T-helper 1 cell treated with Interleukin-12 subunit alpha and Interleukin-12 subunit beta and Interleukin-4 antibody, amounts not matched to agents 30 μg/mL and 1 μg/mL, for 36 hours (primary cell): ENCODE results near the gene NPAS4.
"Not testable (repeated sequence)": the region's sequence is repeated elsewhere in the genome, so short reads cannot be mapped to it uniquely, and the experiment has no call there.

Experiments
- H3K27ac Mint-ChIP-seq: one replicate; pipeline ENCODE4 v1.8.0; 2021; ENCODE audit warnings: mild to moderate bottlenecking, mixed read lengths
- H3K27me3 Mint-ChIP-seq: one replicate; pipeline ENCODE4 v1.8.0; 2021; ENCODE audit warnings: low read depth, mixed read lengths
- H3K36me3 Mint-ChIP-seq: one replicate; pipeline ENCODE4 v1.8.0; 2021; ENCODE audit warnings: low read depth, mixed read lengths
- H3K4me1 Mint-ChIP-seq: one replicate; pipeline ENCODE4 v1.8.0; 2021; ENCODE audit warnings: low read depth, mixed read lengths
- H3K4me3 Mint-ChIP-seq: one replicate; pipeline ENCODE4 v1.8.0; 2021; ENCODE audit warnings: mild to moderate bottlenecking, moderate library complexity, mixed read lengths
- H3K9me3 Mint-ChIP-seq: one replicate; pipeline ENCODE4 v1.8.0; 2021; ENCODE audit warnings: mixed read lengths

Gene NPAS4

DNA sequence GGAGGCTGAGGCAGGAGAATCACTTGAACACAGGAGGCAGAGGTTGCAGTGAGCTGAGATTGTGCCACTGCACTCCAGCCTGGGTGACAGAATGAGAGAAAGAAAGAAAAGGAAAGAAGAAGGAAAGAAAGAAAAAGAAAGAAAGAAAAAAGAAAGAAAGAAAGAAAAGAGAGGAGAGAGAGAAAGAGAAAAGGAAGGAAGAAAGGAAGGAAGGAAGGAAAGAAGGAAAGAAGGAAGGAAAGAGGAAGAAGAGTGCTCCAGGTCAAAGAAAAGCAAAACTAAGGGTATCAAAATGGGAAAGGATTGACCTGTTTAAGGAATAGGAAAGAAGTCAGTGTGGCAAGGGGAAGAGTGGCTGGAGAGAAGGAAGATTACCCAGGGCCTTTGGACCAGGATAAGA is 10.5 kb downstream of the NPAS4 start:
- not testable (repeated sequence) for H3K27ac Mint-ChIP-seq, H3K4me1 Mint-ChIP-seq, H3K9me3 Mint-ChIP-seq, H3K4me3 Mint-ChIP-seq, H3K36me3 Mint-ChIP-seq, H3K27me3 Mint-ChIP-seq

DNA sequence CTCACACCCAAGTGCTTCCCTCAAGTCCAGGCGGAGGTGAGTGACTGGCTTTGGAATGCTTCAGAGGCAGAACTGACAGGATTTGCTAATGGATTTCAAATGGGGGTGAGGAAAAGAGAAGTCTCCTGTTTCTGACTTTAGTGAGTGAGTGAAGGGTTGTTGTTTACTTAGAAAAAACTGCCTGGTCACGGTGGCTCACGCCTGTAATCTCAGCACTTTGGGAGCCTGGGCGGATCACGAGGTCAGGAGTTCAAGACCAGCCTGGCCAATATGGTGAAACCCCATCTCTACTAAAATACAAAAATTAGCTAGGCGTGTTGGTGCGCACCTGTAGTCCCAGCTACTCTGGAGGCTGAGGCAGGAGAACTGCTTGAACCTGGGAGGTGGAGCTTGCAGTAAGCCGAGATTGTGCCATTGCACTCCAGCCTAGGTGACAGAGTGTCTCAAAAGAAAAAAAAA is 11.1 kb downstream of the NPAS4 start:
- not testable (repeated sequence) for H3K4me3 Mint-ChIP-seq, H3K27ac Mint-ChIP-seq, H3K9me3 Mint-ChIP-seq, H3K27me3 Mint-ChIP-seq, H3K4me1 Mint-ChIP-seq, H3K36me3 Mint-ChIP-seq

DNA sequence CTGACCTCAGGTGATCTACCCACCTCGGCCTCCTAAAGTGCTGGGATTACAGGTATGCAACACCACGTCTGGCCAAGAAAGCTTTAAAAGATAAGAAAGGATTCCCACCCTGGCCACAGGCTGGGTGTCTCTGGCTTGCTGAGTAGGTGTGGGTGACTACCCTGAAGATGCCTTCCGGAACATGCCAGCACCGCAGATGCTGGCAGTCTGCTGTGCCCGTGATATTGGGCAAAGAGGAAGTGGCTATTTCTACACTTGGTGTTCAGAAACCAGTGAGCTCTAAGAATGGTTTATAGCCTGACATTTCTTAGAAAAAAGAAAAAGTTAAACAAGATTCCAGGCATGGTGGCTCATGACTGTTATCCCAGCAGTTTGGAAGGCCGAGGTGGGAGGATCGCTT is 11.8 kb downstream of the NPAS4 start:
- Mint-ChIP-seq H3K4me1 (peaks cover 6% of the 10 kb centered on the region), H3K4me3 (no peak overlapping the region), H3K36me3 (peaks cover 7% of the 10 kb centered on the region), H3K9me3 (no peaks in the 10 kb centered on the region), H3K27me3 (no peaks in the 10 kb centered on the region), H3K27ac (no peak overlapping the region)

DNA sequence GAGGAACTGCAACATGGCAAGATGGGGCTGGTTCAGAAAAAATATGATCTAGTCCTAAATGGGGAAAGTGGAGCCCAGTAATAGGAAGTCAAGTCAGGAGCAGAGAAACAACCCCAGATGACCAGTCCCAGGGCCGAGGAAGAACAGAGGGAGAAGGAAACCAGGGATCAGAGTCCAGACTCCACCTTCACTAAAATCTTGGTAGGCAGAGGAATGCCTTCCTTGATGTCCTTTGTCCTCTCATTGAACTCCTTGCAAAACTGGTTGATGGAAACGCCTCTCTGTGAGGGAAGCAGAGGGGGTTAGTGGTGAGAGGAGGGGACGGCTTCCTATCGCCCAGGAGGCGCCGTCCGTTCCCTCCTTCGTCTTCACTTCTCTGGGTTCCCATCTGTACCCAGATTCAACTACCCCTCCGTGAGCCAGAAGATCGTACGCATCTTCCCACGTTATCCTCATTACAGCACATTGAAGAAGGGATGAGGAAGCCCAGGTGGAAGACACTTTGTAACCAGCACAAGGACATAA is 17.2 kb downstream of the NPAS4 start:
- H3K27me3 Mint-ChIP-seq = no peaks in the 10 kb centered on the region
- H3K9me3 Mint-ChIP-seq = peaks cover 1% of the 10 kb centered on the region
- H3K4me1 Mint-ChIP-seq = peaks cover 14% of the 10 kb centered on the region
- H3K27ac Mint-ChIP-seq = peak overlapping the region; percentile 96
- H3K36me3 Mint-ChIP-seq = peaks cover 7% of the 10 kb centered on the region
- H3K4me3 Mint-ChIP-seq = peak overlapping the region; percentile 88

DNA sequence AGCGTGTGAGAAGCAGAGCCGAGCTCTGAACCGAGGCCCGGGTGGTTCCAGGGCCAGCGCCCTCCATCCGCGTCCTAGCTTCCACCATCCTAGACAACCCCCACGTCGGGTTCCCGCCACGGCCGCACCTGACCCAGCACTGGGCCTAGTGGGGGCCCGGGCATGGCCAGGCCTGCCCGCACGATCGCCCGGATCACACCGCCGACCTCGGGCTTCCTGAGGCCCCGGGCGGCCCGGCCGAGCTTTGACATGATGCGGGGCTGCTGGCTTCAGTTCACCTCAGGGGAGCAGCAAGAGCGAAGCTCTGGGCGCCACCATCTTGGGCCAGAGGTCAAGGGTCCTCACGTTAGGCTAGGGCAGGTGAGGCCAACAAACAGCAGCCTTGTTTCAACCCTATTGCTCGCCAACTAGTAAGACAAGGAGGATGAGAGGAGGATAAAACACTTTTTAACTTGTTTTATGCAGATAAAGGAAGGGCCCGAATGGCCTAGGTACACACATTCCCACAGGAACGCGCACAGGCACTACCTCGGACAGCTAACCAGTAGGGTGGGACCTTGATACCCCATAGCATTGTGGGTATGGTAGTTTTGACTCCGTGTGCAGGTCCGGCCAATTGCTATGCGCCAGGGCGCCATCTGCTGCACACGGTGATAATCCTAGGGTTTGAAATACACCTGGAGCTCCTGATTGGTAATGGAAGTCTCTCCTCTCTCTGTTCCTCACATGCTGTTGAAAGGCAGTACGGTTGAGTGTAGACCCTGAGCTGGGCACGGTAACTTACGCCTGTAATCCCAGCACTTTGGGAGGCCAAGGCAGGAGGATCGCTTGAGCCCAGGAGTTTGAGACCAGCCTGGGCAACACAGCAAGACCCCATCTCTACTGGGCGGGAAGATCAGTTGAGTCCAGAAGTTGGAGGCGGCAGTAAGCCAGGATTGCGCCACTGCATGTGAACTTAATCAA is 17.9 kb downstream of the NPAS4 start, which contains the start of gene MRPL11:
Gene MRPL11 (minus strand): TSS at position 345 of the 963 bp plus-strand sequence. CDS start 94 bp downstream, at position 251.
- Mint-ChIP-seq H3K27ac (peak within 1 kb of the TSS; percentile 96), H3K9me3 (peaks cover 9% of the 10 kb centered on the region), H3K4me3 (peak within 1 kb of the TSS; percentile 88)

DNA sequence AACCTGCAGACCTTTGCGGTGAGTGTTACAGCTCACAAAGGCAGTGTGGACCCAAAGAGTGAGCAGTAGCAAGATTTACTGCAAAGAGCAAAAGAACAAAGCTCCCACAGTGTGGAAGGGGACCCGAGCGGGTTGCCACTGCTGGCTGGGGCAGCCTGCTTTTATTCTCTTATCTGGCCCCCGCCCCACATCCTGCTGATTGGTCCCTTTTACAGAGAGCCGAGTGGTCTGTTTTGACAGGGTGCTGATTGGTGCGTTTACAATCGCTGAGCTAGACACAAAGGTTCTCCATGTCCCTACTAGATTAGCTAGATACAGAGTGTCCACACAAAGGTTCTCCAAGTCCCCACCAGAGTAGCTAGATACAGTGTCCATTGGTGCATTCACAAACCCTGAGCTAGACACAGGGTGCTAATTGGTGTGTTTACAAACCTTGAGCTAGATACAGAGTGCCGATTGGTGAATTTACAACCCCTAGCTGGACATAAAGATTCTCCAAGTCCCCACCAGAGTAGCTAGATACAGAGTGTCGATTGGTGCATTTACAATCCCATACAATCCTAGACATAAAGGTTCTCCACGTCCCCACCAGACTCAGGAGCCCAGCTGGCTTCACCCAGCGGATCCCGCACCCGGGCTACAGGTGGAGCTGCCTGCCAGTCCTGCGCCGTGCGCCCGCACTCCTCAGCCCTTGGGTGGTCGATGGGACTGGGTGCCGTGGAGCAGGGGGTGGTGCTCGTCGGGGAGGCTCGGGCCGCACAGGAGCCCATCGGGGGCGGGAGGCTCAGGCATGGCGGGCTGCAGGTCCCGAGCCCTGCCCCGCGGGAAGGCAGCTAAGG is 19.5 kb downstream of the NPAS4 start:
- H3K27ac Mint-ChIP-seq, H3K4me3 Mint-ChIP-seq, H3K36me3 Mint-ChIP-seq, H3K27me3 Mint-ChIP-seq: not testable (repeated sequence)
- Mint-ChIP-seq H3K4me1 (peaks cover 14% of the 10 kb centered on the region), H3K9me3 (peaks cover 10% of the 10 kb centered on the region)

More for the DNA sequence above, 17.9 kb downstream of the NPAS4 start, which contains the start of gene MRPL11:
- Mint-ChIP-seq H3K36me3 (peaks cover 7% of the 10 kb centered on the region), H3K4me1 (peaks cover 14% of the 10 kb centered on the region), H3K27me3 (no peaks in the 10 kb centered on the region)

DNA sequence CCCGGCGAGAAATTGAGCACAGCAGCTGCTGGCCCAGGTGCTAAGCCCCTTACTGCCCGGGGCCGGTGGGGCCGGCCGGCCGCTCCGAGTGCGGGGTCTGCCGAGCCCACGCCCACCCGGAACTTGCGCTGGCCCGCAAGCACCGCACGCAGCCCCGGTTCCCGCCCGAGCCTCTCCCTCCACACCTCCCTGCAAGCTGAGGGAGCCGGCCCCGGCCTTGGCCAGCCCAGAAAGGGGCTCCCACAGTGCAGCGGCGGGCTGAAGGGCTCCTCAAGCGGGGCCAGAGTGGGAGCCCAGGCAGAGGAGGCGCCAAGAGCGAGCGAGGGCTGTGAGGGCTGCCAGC is 20.1 kb downstream of the NPAS4 start:
- H3K27me3 Mint-ChIP-seq, H3K4me3 Mint-ChIP-seq, H3K27ac Mint-ChIP-seq, H3K36me3 Mint-ChIP-seq: not testable (repeated sequence)
- Mint-ChIP-seq H3K4me1 (peaks cover 14% of the 10 kb centered on the region), H3K9me3 (peaks cover 10% of the 10 kb centered on the region)

DNA sequence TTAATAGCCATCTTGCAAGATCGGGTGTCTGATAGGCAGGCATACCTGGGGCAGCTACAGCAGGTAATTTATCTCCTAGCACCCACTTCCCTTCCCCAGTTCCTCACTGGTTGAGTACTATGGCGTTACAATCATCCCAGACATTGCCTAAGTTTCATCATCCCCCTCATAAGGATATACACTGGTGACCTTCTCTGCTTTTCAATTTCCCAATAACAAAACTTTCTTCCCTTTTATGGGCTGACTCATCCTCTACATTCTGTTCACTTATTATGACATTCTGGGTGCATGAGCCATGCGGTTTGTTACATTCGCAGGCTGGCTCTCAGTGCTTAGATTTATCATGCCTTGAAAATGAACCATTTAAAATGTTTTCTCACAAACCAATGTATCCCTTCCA is 22.8 kb downstream of the NPAS4 start:
- Mint-ChIP-seq H3K27me3 (peaks cover under 1% of the 10 kb centered on the region), H3K4me1 (peaks cover 5% of the 10 kb centered on the region), H3K9me3 (peaks cover 10% of the 10 kb centered on the region), H3K27ac (no peak overlapping the region), H3K4me3 (no peak overlapping the region), H3K36me3 (no peaks in the 10 kb centered on the region)

DNA sequence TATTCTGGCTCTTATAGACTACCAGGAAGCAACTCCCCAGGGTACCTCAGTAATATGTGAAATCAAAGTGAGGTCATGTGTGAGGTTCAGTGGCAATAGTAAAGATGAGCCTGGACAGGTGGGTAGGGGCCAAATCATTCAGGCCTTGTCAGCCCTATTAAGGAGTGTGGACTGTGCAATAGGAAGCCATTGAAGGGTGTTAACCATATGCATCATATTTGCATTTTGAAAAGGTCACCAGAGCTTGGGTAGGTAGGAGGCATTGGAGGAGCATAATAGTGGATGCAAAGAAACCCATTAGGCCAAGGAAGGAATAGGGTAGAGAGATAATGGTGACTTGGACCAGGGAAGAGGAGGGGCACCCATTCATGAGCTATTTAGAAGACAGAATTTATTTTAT is 26.2 kb downstream of the NPAS4 start:
- H3K27ac Mint-ChIP-seq = no peak overlapping the region
- H3K27me3 Mint-ChIP-seq = peaks cover 6% of the 10 kb centered on the region
- H3K36me3 Mint-ChIP-seq = no peaks in the 10 kb centered on the region
- peaks cover 10% of the 10 kb centered on the region for H3K9me3 Mint-ChIP-seq
- H3K4me1 Mint-ChIP-seq = no peaks in the 10 kb centered on the region
- H3K4me3 Mint-ChIP-seq = no peak overlapping the region

DNA sequence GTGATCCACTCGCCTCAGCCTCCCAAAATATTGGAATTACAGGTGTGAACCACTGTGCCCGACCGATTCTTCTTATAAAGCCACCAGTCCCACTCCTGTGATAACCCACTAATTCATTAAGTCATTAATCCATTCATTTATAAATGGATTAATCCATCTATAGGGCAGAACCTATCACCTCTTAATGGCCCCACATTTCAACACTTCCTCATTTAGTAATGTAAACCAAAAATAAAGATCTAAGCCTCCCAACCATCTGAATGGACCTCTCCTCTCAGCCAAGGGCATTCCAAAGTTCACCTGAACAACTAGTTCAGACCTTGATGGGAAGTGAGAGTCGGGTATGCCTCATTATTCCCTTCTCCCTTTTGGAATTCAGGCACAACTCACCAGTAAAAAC is 27.7 kb downstream of the NPAS4 start:
- peaks cover 6% of the 10 kb centered on the region for H3K27me3 Mint-ChIP-seq
- H3K27ac Mint-ChIP-seq = no peak overlapping the region
- H3K4me1 Mint-ChIP-seq = no peaks in the 10 kb centered on the region
- peaks cover 4% of the 10 kb centered on the region for H3K9me3 Mint-ChIP-seq
- no peak overlapping the region for H3K4me3 Mint-ChIP-seq
- no peaks in the 10 kb centered on the region for H3K36me3 Mint-ChIP-seq

DNA sequence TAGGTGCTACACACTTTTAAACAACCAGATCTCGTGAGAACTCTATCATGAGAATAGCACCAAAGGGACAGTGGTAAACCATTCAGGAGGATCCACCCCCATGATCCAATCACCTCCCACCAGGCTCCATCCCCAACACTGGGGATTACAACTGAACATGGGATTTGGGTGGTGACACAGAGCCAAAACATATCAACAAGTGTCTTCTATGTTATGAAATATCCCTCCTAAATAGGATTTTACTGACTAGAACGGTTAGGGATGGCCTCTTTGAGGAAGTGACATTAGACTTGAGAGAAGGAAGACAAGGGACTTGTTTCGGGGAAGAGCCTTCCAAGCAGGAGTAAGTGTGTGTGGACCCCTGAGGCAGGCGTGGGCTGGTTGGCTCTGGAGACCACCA is 29.7 kb downstream of the NPAS4 start:
- H3K36me3 Mint-ChIP-seq = no peaks in the 10 kb centered on the region
- H3K4me3 Mint-ChIP-seq = no peak overlapping the region
- H3K4me1 Mint-ChIP-seq = peaks cover 15% of the 10 kb centered on the region
- no peaks in the 10 kb centered on the region for H3K9me3 Mint-ChIP-seq
- peaks cover 6% of the 10 kb centered on the region for H3K27me3 Mint-ChIP-seq
- H3K27ac Mint-ChIP-seq = no peak overlapping the region

DNA sequence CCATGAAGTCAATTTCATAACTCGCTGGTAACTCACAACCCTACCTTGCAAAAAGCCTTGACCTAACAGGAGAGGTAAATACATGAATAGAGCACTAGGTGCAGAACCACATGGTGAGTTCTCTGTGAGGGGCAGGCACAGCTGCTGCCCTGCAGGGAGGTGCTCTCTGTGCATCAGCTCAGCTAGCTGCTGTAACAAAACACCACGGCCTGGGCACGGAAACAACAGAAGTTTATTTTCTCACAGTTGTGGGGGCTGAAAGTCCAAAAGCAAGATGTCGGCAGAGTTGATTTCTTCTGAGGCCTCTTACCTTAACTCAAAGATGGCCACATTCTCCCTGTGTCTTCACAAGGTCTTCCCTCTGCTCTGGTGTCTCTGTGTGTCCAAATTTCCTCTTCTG is 30.8 kb downstream of the NPAS4 start:
- Mint-ChIP-seq H3K4me1 (peaks cover 15% of the 10 kb centered on the region), H3K27ac (no peak overlapping the region), H3K9me3 (no peaks in the 10 kb centered on the region), H3K4me3 (no peak overlapping the region), H3K27me3 (peaks cover 6% of the 10 kb centered on the region), H3K36me3 (no peaks in the 10 kb centered on the region)

DNA sequence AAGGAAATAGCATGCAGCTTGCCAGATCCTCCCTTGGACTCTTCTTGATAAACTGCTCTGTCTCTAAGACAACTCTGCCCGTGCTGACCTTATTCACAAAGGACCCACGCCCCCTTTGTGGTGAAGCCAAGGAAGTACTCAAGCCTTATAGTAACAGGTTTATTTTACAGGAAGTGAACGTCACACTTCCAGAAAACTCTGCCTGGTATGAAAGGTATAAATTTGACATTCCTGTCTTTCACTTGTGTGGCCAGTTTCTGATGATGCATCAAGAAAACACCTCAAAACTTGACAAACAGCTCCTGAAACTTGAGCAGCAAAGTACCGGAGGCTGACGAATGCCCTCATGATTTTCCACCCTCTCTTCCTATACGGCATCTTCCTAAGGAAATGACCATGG is 33.4 kb downstream of the NPAS4 start:
- peaks cover 17% of the 10 kb centered on the region for H3K4me1 Mint-ChIP-seq
- no peak overlapping the region for H3K27ac Mint-ChIP-seq
- no peaks in the 10 kb centered on the region for H3K36me3 Mint-ChIP-seq
- peaks cover 3% of the 10 kb centered on the region for H3K27me3 Mint-ChIP-seq
- H3K4me3 Mint-ChIP-seq = no peak overlapping the region
- no peaks in the 10 kb centered on the region for H3K9me3 Mint-ChIP-seq

DNA sequence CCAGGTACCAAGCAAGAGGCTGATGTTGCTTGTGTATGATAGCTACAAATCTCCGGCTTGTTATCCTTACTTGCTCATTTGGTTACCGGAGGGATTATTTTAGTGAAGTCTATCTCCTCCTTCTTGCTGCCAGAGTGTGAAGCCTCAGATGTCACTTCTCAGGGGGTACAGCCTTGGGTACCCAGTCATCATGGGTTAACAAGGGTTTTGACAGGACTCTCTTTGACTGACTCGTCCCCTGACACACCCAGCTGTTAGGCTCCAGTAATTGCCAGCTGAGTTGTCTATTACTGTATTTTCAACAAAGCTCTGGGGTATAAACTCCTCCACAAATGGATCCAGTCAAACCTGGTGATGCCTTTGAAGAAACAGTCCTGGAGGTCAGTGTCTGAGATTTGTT is 34.0 kb downstream of the NPAS4 start:
- Mint-ChIP-seq H3K27ac (peak overlapping the region; percentile 57), H3K4me1 (peaks cover 17% of the 10 kb centered on the region), H3K4me3 (peak overlapping the region; percentile 18), H3K9me3 (no peaks in the 10 kb centered on the region), H3K36me3 (no peaks in the 10 kb centered on the region), H3K27me3 (peaks cover under 1% of the 10 kb centered on the region)
